H1 (cell line): ENCODE results near the gene SESN3. TPM values are rescaled to one million over a fixed set of nuclear protein-coding genes. Genes with fewer than 3 reads are reported as not detected.

Source experiments
- CTCF ChIA-PET: fragments of 300-600 bp; sonication (Branson Sonifier 250); formaldehyde crosslinking; loops from one replicate; lab custom pipeline; 2021; ENCODE audit not compliant: partially characterized antibody; lab: Charles Lee
- POLR2A ChIA-PET: fragments of 300-600 bp; sonication (Branson Sonifier 250); formaldehyde crosslinking; loops from one replicate; lab custom pipeline; 2021; ENCODE audit warnings: inconsistent platforms; ENCODE audit not compliant: partially characterized antibody; lab: Charles Lee
- DNase-seq, 2 experiments: peaks; one replicate each; pipeline versions ENCODE4 v3.0.0 to v3.0.0-alpha.2; 2010 to 2022; ENCODE audit warnings: low spot score in 2 of 2, low read depth in 1 of 2, mixed read lengths in 1 of 2
- FAIRE-seq: peaks from 2 replicates; lab custom pipeline; 2011; peaks lifted over from hg19 to GRCh38; lab: Jason Lieb, UNC
- H2AFZ ChIP-seq: 2 replicates; pipeline ENCODE4 v1.8.1; 2012; ENCODE audit warnings: low read length, inconsistent platforms
- H2AK5ac ChIP-seq: 2 replicates; pipeline ENCODE4 v1.6.1; 2013; ENCODE audit warnings: low read depth, low read length
- H2BK120ac ChIP-seq: replicated peaks from 2 replicates; pipeline ENCODE3; 2013; ENCODE audit warnings: low read depth, low read length, inconsistent platforms
- H2BK12ac ChIP-seq: 2 replicates; pipeline ENCODE4 v1.6.1; 2013; ENCODE audit warnings: low read depth, low read length
- H2BK15ac ChIP-seq: 2 replicates; pipeline ENCODE4 v1.6.1; 2013; ENCODE audit warnings: low read length
- H2BK20ac ChIP-seq: 2 replicates; pipeline ENCODE4 v1.6.1; 2013; ENCODE audit warnings: low read length
- H2BK5ac ChIP-seq: 2 replicates; pipeline ENCODE4 v1.6.1; 2013; ENCODE audit warnings: low read depth, low read length
- H3K14ac ChIP-seq: 2 replicates; pipeline ENCODE4 v1.6.1; 2013; ENCODE audit warnings: inconsistent platforms; ENCODE audit not compliant: insufficient read length
- H3K18ac ChIP-seq: 2 replicates; pipeline ENCODE4 v1.6.1; 2013; ENCODE audit warnings: low read length; ENCODE audit errors: extremely low read depth
- H3K23ac ChIP-seq: 2 replicates; pipeline ENCODE4 v1.6.1; 2013; ENCODE audit warnings: inconsistent platforms; ENCODE audit not compliant: insufficient read length
- H3K23me2 ChIP-seq: 2 replicates; pipeline ENCODE4 v1.6.1; 2013; ENCODE audit warnings: low read depth, low read length
- H3K27ac ChIP-seq: 2 replicates; pipeline ENCODE4 v1.6.1; 2011; ENCODE audit warnings: low read depth, low read length, inconsistent platforms
- H3K27me3 ChIP-seq, 4 experiments: replicated peaks in 1 of 4; 1 replicate in 1 of 4; 2 replicates in 3 of 4; pipeline versions ENCODE4 v1.6.1 to v1.8.1; 2011 to 2013; ENCODE audit warnings: low read length in 3 of 4, mild to moderate bottlenecking in 3 of 4, inconsistent platforms in 2 of 4, mixed read lengths in 2 of 4, moderate library complexity in 1 of 4; ENCODE audit not compliant: control insufficient read depth in 3 of 4, insufficient read depth in 3 of 4; ENCODE audit errors: extremely low read depth in 1 of 4
- H3K36me3 ChIP-seq, 4 experiments: 2 replicates each; pipeline versions ENCODE4 v1.6.1 to v1.8.1; 2011 to 2013; ENCODE audit warnings: mild to moderate bottlenecking in 4 of 4, low read length in 3 of 4, moderate library complexity in 2 of 4, control low read depth in 1 of 4, inconsistent platforms in 1 of 4; ENCODE audit not compliant: insufficient read depth in 4 of 4, control insufficient read depth in 2 of 4
- H3K4ac ChIP-seq: replicated peaks from 2 replicates; pipeline ENCODE3; 2013; ENCODE audit warnings: low read length, low read depth, mixed read lengths, inconsistent platforms; ENCODE audit not compliant: insufficient read length
- H3K4me1 ChIP-seq, 4 experiments: replicated peaks in 1 of 4; 1 replicate in 1 of 4; 2 replicates in 3 of 4; pipeline versions ENCODE4 v1.6.1 to v1.8.1; 2011 to 2013; ENCODE audit warnings: low read length in 3 of 4, inconsistent platforms in 2 of 4, mixed read lengths in 1 of 4; ENCODE audit not compliant: insufficient read depth in 4 of 4, control insufficient read depth in 3 of 4
- H3K4me2 ChIP-seq, 2 experiments: 2 replicates each; pipeline versions ENCODE4 v1.6.1 to v1.8.1; 2011 to 2013; ENCODE audit warnings: low read depth in 2 of 2, low read length in 2 of 2, control low read depth in 1 of 2, inconsistent platforms in 1 of 2, mild to moderate bottlenecking in 1 of 2; ENCODE audit not compliant: insufficient read depth in 1 of 2
- H3K4me3 ChIP-seq, 4 experiments: fragments of 200-600, 300-600 bp in 1 of 4; sonication (generic), shearing (Covaris generic), sonication (Bioruptor Twin) in 1 of 4; 2 replicates each; pipeline versions ENCODE4 v1.5.1 to v1.8.1; 2011 to 2016; ENCODE audit warnings: low read length in 4 of 4, low read depth in 3 of 4, control low read depth in 2 of 4, inconsistent platforms in 2 of 4, mild to moderate bottlenecking in 2 of 4, mixed read lengths in 1 of 4, moderate library complexity in 1 of 4; ENCODE audit not compliant: insufficient read depth in 2 of 4; ENCODE audit errors: extremely low read depth in 1 of 4
- H3K56ac ChIP-seq: replicated peaks from 2 replicates; pipeline ENCODE3; 2013; ENCODE audit warnings: low read depth, mild to moderate bottlenecking, mixed read lengths, low read length, inconsistent platforms; ENCODE audit not compliant: insufficient read length
- H3K79me1 ChIP-seq: 2 replicates; pipeline ENCODE4 v1.6.1; 2013; ENCODE audit warnings: low read depth, low read length, control low read depth
- H3K79me2 ChIP-seq, 2 experiments: 2 replicates each; pipeline versions ENCODE4 v1.6.1 to v1.8.1; 2012 to 2013; ENCODE audit warnings: low read length in 2 of 2, mild to moderate bottlenecking in 2 of 2, inconsistent platforms in 1 of 2; ENCODE audit not compliant: insufficient read depth in 2 of 2, control insufficient read depth in 1 of 2
- H3K9ac ChIP-seq, 4 experiments: replicated peaks in 1 of 4; 1 replicate in 1 of 4; 2 replicates in 3 of 4; pipeline versions ENCODE4 v1.6.1 to v1.8.1; 2011 to 2013; ENCODE audit warnings: low read depth in 3 of 4, low read length in 3 of 4, control low read depth in 2 of 4, mild to moderate bottlenecking in 2 of 4, moderate library complexity in 2 of 4, inconsistent platforms in 1 of 4; ENCODE audit errors: extremely low read depth in 1 of 4
- H3K9me3 ChIP-seq, 2 experiments: 2 replicates each; pipeline versions ENCODE4 v1.6.1 to v1.8.1; 2012 to 2013; ENCODE audit warnings: mild to moderate bottlenecking in 2 of 2, moderate library complexity in 2 of 2, control low read depth in 1 of 2, inconsistent platforms in 1 of 2, low read depth in 1 of 2, low read length in 1 of 2, mixed read lengths in 1 of 2; ENCODE audit not compliant: insufficient read depth in 2 of 2
- H4K20me1 ChIP-seq, 2 experiments: replicated peaks in 1 of 2; 2 replicates each; pipeline versions ENCODE3 to v1.8.1; 2011 to 2013; ENCODE audit warnings: inconsistent platforms in 2 of 2, low read length in 2 of 2, mild to moderate bottlenecking in 1 of 2; ENCODE audit not compliant: insufficient read depth in 2 of 2, control insufficient read depth in 1 of 2
- H4K5ac ChIP-seq: 2 replicates; pipeline ENCODE4 v1.6.1; 2013; ENCODE audit warnings: low read length, low read depth, mixed read lengths, inconsistent platforms; ENCODE audit not compliant: insufficient read length
- H4K8ac ChIP-seq: 2 replicates; pipeline ENCODE4 v1.8.0; 2013; ENCODE audit warnings: mild to moderate bottlenecking, moderate library complexity, low read length, inconsistent platforms; ENCODE audit not compliant: insufficient read depth; ENCODE audit errors: extremely low read depth
- H4K91ac ChIP-seq: replicated peaks from 2 replicates; pipeline ENCODE3; 2013; ENCODE audit warnings: low read length, mixed read lengths, inconsistent platforms; ENCODE audit not compliant: insufficient read length
- CTCF ChIP-seq, 3 experiments: IDR thresholded peaks; 1 replicate in 2 of 3; 2 replicates in 1 of 3; pipeline versions ENCODE4 v1.5.1 to v1.6.1; 2011; ENCODE audit warnings: low read length in 3 of 3, mild to moderate bottlenecking in 3 of 3, inconsistent platforms in 2 of 3, low read depth in 1 of 3, moderate library complexity in 1 of 3; ENCODE audit not compliant: insufficient read depth in 1 of 3; ENCODE audit errors: control extremely low read depth in 1 of 3
- RAD21 ChIP-seq, 2 experiments: IDR thresholded peaks in 1 of 2; conservative IDR thresholded peaks in 1 of 2; 2 replicates each; pipeline ENCODE4 v1.6.1; 2011; ENCODE audit warnings: low read depth in 2 of 2, low read length in 2 of 2, improper control_type of control experiment in 1 of 2, inconsistent platforms in 1 of 2, mild to moderate bottlenecking in 1 of 2, moderate library complexity in 1 of 2
- SAP30 ChIP-seq: fragments of 300-600 bp; sonication (generic); IDR thresholded peaks from 2 replicates; pipeline ENCODE4 v1.7.1; 2012; ENCODE audit warnings: low read length, moderate library complexity, mild to moderate bottlenecking, inconsistent platforms; ENCODE audit not compliant: insufficient read depth, insufficient replicate concordance
- WGBS, 2 experiments: shearing (Covaris generic) in 1 of 2; methylation state at CpG; one replicate each; pipeline versions ENCODE4 v1.1.6 to v1.1.7; 2013 to 2015; ENCODE audit warnings: low lambda C conversion rate in 2 of 2, mixed read lengths in 2 of 2, inconsistent platforms in 1 of 2, low coverage in 1 of 2, missing lambda C conversion rate in 1 of 2; ENCODE audit not compliant: insufficient replicate concordance in 2 of 2, insufficient coverage in 1 of 2, insufficient read length in 1 of 2; ENCODE audit errors: extremely low coverage in 1 of 2, missing lambda C conversion rate in 1 of 2; 5-methylcytosine and 5-hydroxymethylcytosine counted together
- polyA plus RNA-seq, 7 experiments: library from polyadenylated mRNA; depleted of rRNA in 3 of 7; stranded (reverse) in 5 of 7; unstranded in 2 of 7; fragments of >200 nt in 5 of 7; fragments of 200-250 nt in 2 of 7; gene quantifications; 1 replicate in 5 of 7; 2 replicates in 1 of 7; 4 replicates in 1 of 7; pipeline versions ENCODE4 v1.2.1 to v1.2.3, GENCODE V29; 2011 to 2013; ENCODE audit warnings: missing spikeins in 2 of 7, mixed read lengths in 2 of 7
- total RNA-seq: library from RNA; stranded (reverse); fragmentation: NEBNext Ultra II Directional; extraction: Animal tissue kit (Norgen Biotek cat#: 25700); gene quantifications from 2 replicates; pipeline ENCODE4 v1.2.1, GENCODE V29; 2021

The SESN3 gene
- total and polyA plus RNA-seq, 2 of the 8 experiments (the other 6 are each of a cell fraction or from before 2014, with no cell fraction given): 10.2 to 31.1 TPM

- Histone ChIP-seq H2BK15ac (no peak overlapping the region), H2BK5ac (no peak overlapping the region), H3K9me3 (no peaks in the 10 kb centered on the region), H2AK5ac (no peak overlapping the region)
- FAIRE-seq: no peak
- TF ChIP-seq SAP30 (no peak), RAD21 (IDR thresholded peaks at IDR 0.05 in 1 of 2, conservative IDR thresholded peaks at IDR 0.05 in 1 of 2; ENCODE audit: low read depth in 2 of 2, low read length in 2 of 2) (peak; percentile 16 to 45; a peak in 3 of 4 replicates), CTCF (IDR thresholded peaks at IDR 0.05; ENCODE audit: control extremely low read depth in 1 of 3, insufficient read depth in 1 of 3, low read depth in 1 of 3, low read length in 3 of 3) (peak in 1 of 3 experiments; percentile 6; a peak in 1 of 4 replicates)
- TF ChIP-seq, all 59 proteins: peak for 2
- no peak overlapping the region for H2BK12ac ChIP-seq
- H3K27me3 ChIP-seq: peaks cover 0 to 5% (median 1%) of the 10 kb centered on the region in 4 experiments; a peak in 2 of 7 replicates
- H3K4me1 ChIP-seq: no peaks in the 10 kb centered on the region
- H3K14ac ChIP-seq: no peak overlapping the region
- no peak overlapping the region for H4K91ac ChIP-seq
- no peak overlapping the region for H3K9ac ChIP-seq
- no peak overlapping the region for H2AFZ ChIP-seq
- no peak overlapping the region for H3K4me2 ChIP-seq
- no peak overlapping the region for H4K5ac ChIP-seq
- H4K8ac ChIP-seq: no peak overlapping the region
- no peak overlapping the region for H2BK20ac ChIP-seq
- WGBS, 2 experiments: 71% methylated on average over 2 of the region's 2 CpGs; no CpG with 5 or more reads in 1 of the 2 experiments
- no peak overlapping the region for H3K4me3 ChIP-seq
- H3K4ac ChIP-seq: no peak overlapping the region
- ChIA-PET CTCF (interaction anchor here (0.8 to 3.0 kb wide), 9 partner anchors 9 to 70 kb away, joined by 3 to 14 read pairs (median 5); partner anchors contain the start of gene SRSF8), POLR2A (no interaction called here)
- no peak overlapping the region for H3K18ac ChIP-seq
- H3K56ac ChIP-seq: no peak overlapping the region
- no peak overlapping the region for H3K27ac ChIP-seq
- no peak for DNase-seq
- no peak overlapping the region for H2BK120ac ChIP-seq
- H3K79me2 ChIP-seq: no peaks in the 10 kb centered on the region
- H3K36me3 ChIP-seq: no peaks in the 10 kb centered on the region
- H3K79me1 ChIP-seq: no peaks in the 10 kb centered on the region
- peaks cover 0 to 2% of the 10 kb centered on the region in 2 experiments for H4K20me1 ChIP-seq
- no peak overlapping the region for H3K23ac ChIP-seq
- H3K23me2 ChIP-seq: no peaks in the 10 kb centered on the region
These were observed 92.6 kb downstream of the SESN3 start for GRCh38 chr11:95138448-95138847.
